K562 (cell line): ENCODE data around the gene HOXB7. TPM values are rescaled to one million over a fixed set of nuclear protein-coding genes. Genes with fewer than 3 reads are reported as not detected.
A peak's percentile ranks its signal among the peaks of the same experiment; 100 is the strongest.

Source experiments
- AFF4 ChIP-seq: sonication (generic); formaldehyde crosslinking; IDR thresholded peaks from 2 replicates; pipeline ENCODE4 v1.8.0; 2023; ENCODE audit warnings: mild to moderate bottlenecking, missing genetic modification reagents
- ARID3B ChIP-seq: fragments of 250-450 bp; sonication (Bioruptor Pico); IDR thresholded peaks from 2 replicates; pipeline ENCODE4 v1.4.0; 2020; ENCODE audit warnings: borderline replicate concordance
- CTCF ChIP-seq, 3 experiments: IDR thresholded peaks in 2 of 3; conservative IDR thresholded peaks in 1 of 3; 2 replicates each; pipeline ENCODE4 v1.5.1; 2011 to 2012; ENCODE audit warnings: low read length in 3 of 3, mild to moderate bottlenecking in 3 of 3, control low read depth in 2 of 3, improper control_type of control experiment in 1 of 3, inconsistent platforms in 1 of 3, low read depth in 1 of 3, mixed read lengths in 1 of 3, moderate library complexity in 1 of 3; ENCODE audit not compliant: insufficient read depth in 2 of 3
- HNRNPUL1 ChIP-seq: fragments of 200-400 bp; formaldehyde crosslinking; IDR thresholded peaks from 2 replicates; pipeline ENCODE4 v1.6.1; 2017; ENCODE audit warnings: low read length
- MLLT1 ChIP-seq, 2 experiments: fragments of 450-650 bp; IDR thresholded peaks; 2 replicates each; pipeline ENCODE4 v1.6.1; 2016
- RNF2 ChIP-seq: sonication (generic); IDR thresholded peaks from 2 replicates; pipeline ENCODE4 v1.6.1; 2016
- RNF219 ChIP-seq: fragments of 250-450 bp; sonication (Bioruptor Pico); IDR thresholded peaks from 2 replicates; pipeline ENCODE4 v1.5.0; 2022; ENCODE audit warnings: mild to moderate bottlenecking
- THRB ChIP-seq: fragments of 450-650 bp; formaldehyde crosslinking; conservative IDR thresholded peaks from 2 replicates; pipeline ENCODE4 v1.4.0; 2022; ENCODE audit warnings: mild to moderate bottlenecking, missing genetic modification characterization
- TRIM24 ChIP-seq, 2 experiments: fragments of 450-650 bp; IDR thresholded peaks; 2 replicates each; pipeline ENCODE4 v1.6.1; 2016
- ZBTB5 ChIP-seq: fragments of 450-650 bp; IDR thresholded peaks from 2 replicates; pipeline ENCODE4 v1.6.1; 2017; ENCODE audit warnings: antibody characterized with exemption
- ZNF174 ChIP-seq: fragments of 250-450 bp; sonication (Bioruptor Pico); IDR thresholded peaks from 2 replicates; pipeline ENCODE4 v1.4.0; 2020; ENCODE audit warnings: mild to moderate bottlenecking
- ZNF253 ChIP-seq: fragments of 250-450 bp; sonication (Bioruptor Pico); conservative IDR thresholded peaks from 2 replicates; pipeline ENCODE4 v1.6.1; 2021; ENCODE audit warnings: mild to moderate bottlenecking
- polyA plus RNA-seq, 8 experiments: library from polyadenylated mRNA; depleted of rRNA in 4 of 8; stranded (reverse) in 5 of 8; unstranded in 3 of 8; fragments of >200 nt; fragmentation: Nextera tagmentation in 2 of 8; fragmentation: Illumina TruSeq in 1 of 8; extraction: Ambion mirVana in 2 of 8; extraction: Trizol in 1 of 8; gene quantifications; 2 replicates each; pipeline versions ENCODE4 v1.2.1 to v1.2.3, GENCODE V29; 2011 to 2014; ENCODE audit warnings: inconsistent platforms in 1 of 8, missing spikeins in 1 of 8
- total RNA-seq, 7 experiments: library from RNA; depleted of rRNA in 6 of 7; stranded (reverse); fragments of >200 nt in 6 of 7; fragmentation: Illumina TruSeq in 2 of 7; extraction: Trizol in 2 of 7; gene quantifications; 2 replicates each; pipeline versions ENCODE4 v1.2.1 to v1.2.3, GENCODE V29; 2011 to 2021; ENCODE audit warnings: low replicate concordance in 1 of 7

The HOXB7 gene
- total and polyA plus RNA-seq, 9 of the 15 experiments (the other 6 are each of a cell fraction or from before 2014, with no cell fraction given) = 5.5 to 16.7 (median 8.3) TPM

- TF ChIP-seq HNRNPUL1 (no peak), MLLT1 (IDR thresholded peaks at IDR 0.05) (peak; percentile 91 to 94), TRIM24 (IDR thresholded peaks at IDR 0.05) (no peak), AFF4 (CRISPR knock-in tag) (no peak; the same call in none of the 2 replicates), ARID3B (CRISPR knock-in tag) (no peak), CTCF (IDR thresholded peaks at IDR 0.05 in 2 of 3, conservative IDR thresholded peaks at IDR 0.05 in 1 of 3; ENCODE audit: insufficient read depth in 2 of 3, low read depth in 1 of 3, low read length in 3 of 3) (no peak), RNF2 (no peak), THRB (CRISPR knock-in tag) (peak; percentile 74; the same call in 1 of the 2 replicates), ZNF253 (CRISPR knock-in tag) (no peak), ZBTB5 (no peak), RNF219 (CRISPR knock-in tag) (no peak), ZNF174 (no peak)
These were observed 14.9 kb upstream of the HOXB7 start (continued) for GRCh38 chr17:48625495-48626244.
